ENCODE data around the gene PRKG1.

DNA sequence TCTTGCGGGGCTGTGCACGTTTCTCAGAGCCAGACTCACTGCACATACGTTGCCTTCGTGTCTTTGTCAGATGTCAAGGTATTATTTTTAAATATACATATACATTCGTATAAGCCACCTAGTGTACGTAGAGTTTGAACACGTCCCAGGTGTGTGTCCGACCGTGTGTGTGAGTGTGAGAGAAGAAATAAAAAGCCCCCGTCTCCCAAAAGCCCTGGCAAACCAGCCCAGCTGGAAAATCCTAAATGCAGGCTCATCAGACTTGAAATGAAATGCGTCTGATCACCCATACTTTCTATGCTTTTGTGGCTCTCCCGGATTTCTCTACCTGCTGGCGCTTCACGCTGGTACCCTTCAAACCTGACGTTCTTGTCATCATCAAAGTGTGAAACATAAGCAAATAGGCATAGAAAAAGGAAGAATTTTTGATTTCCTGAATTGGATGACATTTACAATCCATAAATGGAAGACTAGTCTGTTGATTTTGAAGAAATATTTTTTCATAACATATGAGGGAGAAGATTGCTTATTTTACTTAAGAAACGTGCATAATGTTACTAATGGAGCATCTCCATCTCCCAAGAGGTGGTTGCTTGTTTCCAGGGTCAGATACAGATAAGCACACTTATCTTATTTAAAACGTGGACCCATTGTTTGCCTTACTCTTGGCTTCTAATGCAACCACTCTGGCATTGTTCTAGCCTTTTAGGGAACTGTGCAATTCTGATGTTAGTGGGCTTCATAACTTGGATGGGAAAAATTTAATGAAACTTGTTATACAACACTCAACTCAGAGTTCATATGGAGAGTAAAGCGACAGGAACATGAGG lies 971 bp downstream of the PRKG1 start:
- TF ChIP-seq EZH2phosphoT487 (IDR thresholded peaks at IDR 0.05; ENCODE audit: insufficient read depth, low read depth) (no peak), EZH2 (IDR thresholded peaks at IDR 0.05; ENCODE audit: insufficient read depth, poor library complexity, severe bottlenecking) (no peak)

Measured in GM23248 (cell line).